Tracheal epithelial cell (primary cell): ENCODE data around the gene BATF2. TPM values are rescaled to one million over a fixed set of nuclear protein-coding genes. Genes with fewer than 3 reads are reported as not detected.

Source experiments
- total RNA-seq: library from RNA; depleted of rRNA; stranded (reverse); fragments of >200 nt; gene quantifications from 2 replicates; pipeline ENCODE4 v1.2.1, GENCODE V29; 2014

The BATF2 gene
- 0.21 and 0.96 TPM in 2 replicates for total RNA-seq

DNA sequence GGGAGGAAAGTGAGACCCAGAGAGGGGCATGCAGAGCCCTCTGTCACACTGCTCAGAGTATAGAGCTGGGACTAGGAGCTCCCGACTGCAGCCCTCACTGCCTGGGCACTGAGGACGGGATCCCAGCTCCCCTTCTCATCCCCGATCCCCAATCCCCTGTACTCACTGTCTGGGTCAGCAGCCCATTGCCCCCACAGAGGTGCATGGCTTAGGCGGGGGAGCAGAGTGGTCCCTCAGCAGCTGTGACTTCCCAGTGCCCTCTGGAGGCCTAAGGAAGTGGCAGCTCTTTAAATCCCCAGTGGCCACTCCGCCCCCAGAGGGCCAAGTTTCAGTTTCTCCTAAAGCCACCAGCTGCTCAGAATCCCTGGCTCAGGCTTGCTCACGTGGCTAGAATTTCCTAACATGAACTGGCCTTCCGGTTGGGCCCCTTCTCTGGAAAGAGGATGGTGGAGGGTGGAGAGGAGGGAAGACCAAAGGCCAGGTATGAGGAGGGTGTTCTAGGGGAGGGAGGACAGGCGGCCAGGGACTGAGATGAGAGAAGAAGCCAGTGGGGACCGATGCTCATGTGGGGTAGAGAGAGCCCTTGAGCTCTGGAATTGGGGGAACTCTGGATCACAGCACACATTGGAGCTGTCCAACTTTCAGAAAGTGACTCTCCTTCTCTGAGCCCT is at the start of gene BATF2:
TSS of gene BATF2 (minus strand) at position 262 of the 671 bp plus-strand sequence. CDS start at position 205, 57 bp downstream.

DNA sequence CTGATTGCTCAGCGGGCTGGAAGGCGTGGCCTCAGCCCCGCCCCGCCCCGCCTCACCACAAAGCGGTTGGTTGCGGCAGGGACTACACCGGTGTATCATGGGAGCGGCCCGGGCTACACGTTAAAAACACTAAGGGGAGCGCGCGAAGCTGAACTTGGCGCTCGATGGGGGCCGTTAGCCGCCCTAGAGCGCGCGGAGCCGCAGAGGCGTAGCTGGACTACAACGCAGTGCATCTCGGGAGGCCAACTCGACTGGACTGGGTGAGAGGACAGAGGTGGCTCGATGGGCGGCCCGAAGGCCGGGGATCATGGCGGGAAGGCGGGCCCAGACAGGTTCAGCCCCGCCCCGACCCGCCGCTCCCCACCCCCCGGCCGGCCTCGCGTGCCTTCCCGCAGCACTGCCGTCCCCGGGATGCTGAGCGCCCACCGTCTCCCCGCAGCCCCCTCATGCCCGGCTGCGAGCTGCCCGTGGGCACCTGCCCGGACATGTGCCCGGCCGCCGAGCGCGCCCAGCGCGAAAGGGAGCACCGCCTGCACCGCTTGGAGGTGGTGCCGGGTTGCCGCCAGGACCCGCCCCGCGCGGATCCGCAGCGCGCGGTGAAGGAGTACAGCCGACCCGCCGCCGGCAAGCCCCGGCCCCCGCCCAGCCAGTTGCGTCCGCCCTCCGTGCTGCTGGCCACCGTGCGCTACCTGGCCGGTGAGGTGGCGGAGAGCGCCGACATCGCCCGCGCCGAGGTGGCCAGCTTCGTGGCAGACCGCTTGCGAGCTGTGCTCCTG is 44.3 kb upstream of the BATF2 start, which contains the start of gene SAC3D1:
TSS of gene SAC3D1 (plus strand) at position 364 of the 776 bp plus-strand sequence. CDS start at position 447, 83 bp downstream.

DNA sequence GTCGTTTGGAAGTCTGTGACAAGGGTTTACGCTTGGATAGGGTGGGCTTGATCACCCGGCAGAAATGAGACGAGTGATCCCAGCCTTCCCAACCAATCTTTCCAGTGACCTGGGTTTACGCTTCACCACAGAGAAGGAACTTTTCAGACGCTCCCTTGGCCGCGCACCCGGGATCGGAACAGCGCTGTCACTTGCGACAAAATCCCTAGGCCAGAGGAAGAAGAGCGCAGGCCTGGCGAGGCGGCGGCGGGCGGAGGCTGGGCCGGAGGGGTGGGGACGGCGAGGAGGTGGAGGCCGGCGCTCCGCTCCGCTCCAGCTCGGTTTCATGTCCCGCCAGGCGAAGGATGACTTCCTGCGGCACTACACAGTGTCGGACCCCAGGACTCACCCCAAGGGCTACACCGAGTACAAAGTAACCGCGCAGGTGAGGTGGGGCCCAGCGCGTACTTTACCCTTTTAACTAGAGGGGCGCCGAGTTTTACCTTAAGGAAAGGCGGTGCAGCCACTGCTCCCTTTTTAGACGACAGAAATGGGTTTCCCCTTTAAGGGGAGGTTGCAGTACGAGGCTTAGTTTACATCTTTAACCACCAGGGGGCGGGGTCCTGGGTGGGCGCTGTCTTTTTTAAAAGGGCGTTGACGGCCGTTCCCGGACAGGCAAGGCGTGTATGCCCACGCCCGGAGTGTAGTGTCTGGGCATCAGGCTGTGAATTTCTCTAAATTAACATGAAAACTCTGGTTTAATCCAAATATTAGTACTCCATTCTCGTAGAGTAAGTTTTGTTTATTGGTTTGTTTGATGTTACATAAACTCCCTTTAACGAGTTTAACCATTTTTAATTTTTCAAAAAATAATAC is 30.7 kb upstream of the BATF2 start, which contains the start of gene SNX15:
TSS of gene SNX15 (plus strand) at position 227 of the 855 bp plus-strand sequence. CDS start at position 326, 99 bp downstream.

GRCh38 chr11:65013888-65014725 is 17.3 kb upstream of the BATF2 start, which contains the start of gene ARL2:
ARL2 (plus strand) TSS chr11:65014160; CDS start chr11:65014208, 48 bp downstream.

GRCh38 chr11:64971421-64972233 is 25.1 kb downstream of the BATF2 start, which contains the start of gene MAJIN:
MAJIN (minus strand) TSS chr11:64972108; CDS start chr11:64959405, 12,703 bp downstream.

Other genes starting within 250 kb of the BATF2 start
- gene PYGM, start 237.0 kb downstream of the BATF2 start, total RNA-seq = 0.21 TPM in 1 of 2 replicates, not detected in the other
- gene SF1, start 218.4 kb downstream of the BATF2 start, total RNA-seq = 34.1 and 35.7 TPM in 2 replicates
- 14.7 and 16.0 TPM in 2 replicates for gene MAP4K2, start 193.8 kb downstream of the BATF2 start, total RNA-seq
- 11.6 and 12.8 TPM in 2 replicates for gene MEN1, start 186.4 kb downstream of the BATF2 start, total RNA-seq
- gene CDC42BPG, start 152.3 kb downstream of the BATF2 start, total RNA-seq = 12.0 and 17.1 TPM in 2 replicates
- 41.6 and 107 TPM in 2 replicates for gene EHD1, start 118.3 kb downstream of the BATF2 start, total RNA-seq
- 11.7 and 13.5 TPM in 2 replicates for gene ATG2A, start 79.8 kb downstream of the BATF2 start, total RNA-seq
- gene PPP2R5B, start 72.3 kb downstream of the BATF2 start, total RNA-seq = 6.0 and 28.2 TPM in 2 replicates
- gene GPHA2, start 61.1 kb downstream of the BATF2 start, total RNA-seq = not detected in 2 replicates
- gene MAJIN, start 24.9 kb downstream of the BATF2 start, total RNA-seq = not detected in 2 replicates
- gene ARL2, start 17.2 kb upstream of the BATF2 start, total RNA-seq = 76.9 and 109 TPM in 2 replicates
- gene SNX15, start 30.5 kb upstream of the BATF2 start, total RNA-seq = 13.5 and 21.3 TPM in 2 replicates
- 9.9 and 14.5 TPM in 2 replicates for gene SAC3D1, start 44.2 kb upstream of the BATF2 start, total RNA-seq
- 15.9 and 18.1 TPM in 2 replicates for gene NAALADL1, start 61.6 kb upstream of the BATF2 start, total RNA-seq
- 0.43 and 1.7 TPM in 2 replicates for gene CDCA5, start 87.1 kb upstream of the BATF2 start, total RNA-seq
- gene ZFPL1, start 87.3 kb upstream of the BATF2 start, total RNA-seq = 33.0 and 41.2 TPM in 2 replicates
- 178 and 180 TPM in 2 replicates for gene VPS51, start 99.2 kb upstream of the BATF2 start, total RNA-seq
- gene TM7SF2, start 114.9 kb upstream of the BATF2 start, total RNA-seq = 30.6 and 40.3 TPM in 2 replicates
- 21.2 and 22.6 TPM in 2 replicates for gene ZNHIT2, start 120.7 kb upstream of the BATF2 start, total RNA-seq
- gene FAU, start 125.2 kb upstream of the BATF2 start, total RNA-seq = 358 and 363 TPM in 2 replicates
- gene MRPL49, start 125.3 kb upstream of the BATF2 start, total RNA-seq = 42.0 and 48.9 TPM in 2 replicates
- 10.0 and 19.0 TPM in 2 replicates for gene SYVN1, start 137.5 kb upstream of the BATF2 start, total RNA-seq
- not detected in 2 replicates for gene SPDYC, start 173.3 kb upstream of the BATF2 start, total RNA-seq
- gene CAPN1, start 185.0 kb upstream of the BATF2 start, total RNA-seq = 219 and 240 TPM in 2 replicates